Measurements from ENCODE around the gene SMKR1.
"Not testable (repeated sequence)": the region's sequence is repeated elsewhere in the genome, so short reads cannot be mapped to it uniquely, and the experiment has no call there.

DNA sequence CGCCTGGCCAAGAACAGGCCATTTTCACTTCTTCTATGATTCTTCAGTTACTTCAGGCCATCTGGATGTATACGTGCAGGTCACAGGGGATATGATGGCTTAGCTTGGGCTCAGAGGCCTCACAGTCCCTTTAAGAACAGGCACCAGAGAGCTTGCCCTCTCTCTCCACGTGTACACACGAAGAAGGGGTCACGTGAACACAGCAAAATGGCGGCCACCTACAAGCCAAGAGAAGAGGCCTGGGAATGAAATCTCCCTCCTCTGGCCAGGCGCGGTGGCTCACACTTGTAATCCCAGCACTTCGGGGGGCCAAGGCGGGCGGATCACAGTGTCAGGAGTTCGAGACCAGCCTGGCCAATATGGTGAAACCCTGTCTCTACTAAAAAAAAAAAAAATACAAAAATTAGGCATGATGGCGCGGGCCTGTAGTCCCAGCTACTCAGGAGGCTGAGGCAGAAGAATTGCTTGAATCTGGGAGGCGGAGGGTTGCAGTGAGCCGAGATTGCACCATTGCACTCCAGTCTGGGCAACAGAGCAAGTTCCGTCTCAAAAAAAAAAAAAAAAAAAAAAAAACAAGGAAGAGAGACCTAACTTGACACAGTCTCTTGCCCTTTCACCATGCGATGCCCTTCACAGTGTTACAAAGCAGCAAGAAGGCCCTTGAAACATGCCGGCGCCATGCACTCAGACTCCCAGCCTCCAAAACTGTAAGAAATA, 32.4 kb downstream of the SMKR1 start:
- not testable (repeated sequence) for TF ChIP-seq POLR2A (IDR thresholded peaks at IDR 0.05; ENCODE audit: low read depth, low read length); TAF1 (IDR thresholded peaks at IDR 0.05; ENCODE audit: borderline replicate concordance, low read depth, low read length); POLR2AphosphoS5 (IDR thresholded peaks at IDR 0.05; ENCODE audit: low read depth, low read length)

Data from GM12892 (cell line).